ENCODE data around the gene TRIM44. TPM values are rescaled to one million over a fixed set of nuclear protein-coding genes. Genes with fewer than 3 reads are reported as not detected.
"Not testable (repeated sequence)": the region's sequence is repeated elsewhere in the genome, so short reads cannot be mapped to it uniquely, and the experiment has no call there.

Gene TRIM44
- total RNA-seq, 1 donor from 2014 or later, result 6.1 TPM

- H3K36me3 ChIP-seq, result no peaks in the 10 kb centered on the region
- DNase-seq (ENCODE audit: low spot score in 2 of 2), result no peak
- H3K27ac ChIP-seq, result no peak overlapping the region
- intact Hi-C loops (cut with DNase I), result no loop called here
- H3K9me3 ChIP-seq, result no peaks in the 10 kb centered on the region
- no peak overlapping the region for H3K4me3 ChIP-seq
- H3K4me1 ChIP-seq, result no peaks in the 10 kb centered on the region
- no peak for TF ChIP-seq CTCF (IDR thresholded peaks at IDR 0.05)
- no peaks in the 10 kb centered on the region for H3K27me3 ChIP-seq
Measured at GRCh38 chr11:35853971-35854370, 191.4 kb downstream of the TRIM44 start.

DNA sequence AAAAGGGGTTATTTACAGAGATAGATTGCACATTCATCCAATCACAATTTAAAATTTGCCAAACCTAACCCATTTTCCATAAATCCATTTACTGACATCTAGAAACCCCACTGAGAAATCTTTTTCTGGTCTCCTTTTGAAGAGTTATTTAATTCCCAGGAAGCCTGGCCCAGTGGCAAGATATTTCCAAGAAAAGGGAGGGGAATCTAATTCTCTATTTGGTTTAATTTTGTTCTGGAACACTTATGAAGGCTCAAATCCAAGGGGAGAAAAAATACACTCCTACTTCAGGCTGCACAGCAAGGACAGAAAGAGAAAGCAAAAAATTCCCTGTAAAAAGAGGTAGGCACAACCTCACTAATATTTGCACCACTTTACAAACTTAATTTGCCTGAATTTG lies 193.1 kb downstream of the TRIM44 start:
- Histone ChIP-seq H3K27ac (no peak overlapping the region), H3K27me3 (no peaks in the 10 kb centered on the region), H3K36me3 (no peaks in the 10 kb centered on the region), H3K9me3 (no peaks in the 10 kb centered on the region), H3K4me3 (no peak overlapping the region), H3K4me1 (no peaks in the 10 kb centered on the region)
- DNase-seq (ENCODE audit: low spot score in 2 of 2), result no peak
- intact Hi-C loops (cut with DNase I), result no loop called here
- no peak for TF ChIP-seq CTCF (IDR thresholded peaks at IDR 0.05)

DNA sequence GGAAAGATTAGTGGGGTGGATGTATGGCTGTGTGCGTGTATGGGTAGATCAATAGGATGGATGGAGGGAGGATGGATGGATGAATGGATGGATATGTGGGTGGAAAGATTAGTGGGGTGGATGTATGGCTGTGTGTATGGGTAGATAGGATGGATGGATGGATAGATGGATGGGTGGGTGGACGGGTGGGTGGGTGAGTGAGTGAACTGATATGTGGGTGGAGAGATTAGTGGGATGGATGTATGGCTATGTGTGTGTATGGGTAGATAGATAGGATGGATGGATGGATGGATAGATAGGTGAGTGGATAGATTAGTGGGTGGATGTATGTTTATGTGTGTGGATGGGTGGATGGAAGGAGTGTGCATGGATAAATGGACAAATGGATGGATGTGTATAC lies 193.7 kb downstream of the TRIM44 start:
- Histone ChIP-seq H3K9me3 (no peaks in the 10 kb centered on the region), H3K36me3 (no peaks in the 10 kb centered on the region), H3K4me3 (no peak overlapping the region), H3K27me3 (no peaks in the 10 kb centered on the region), H3K4me1 (no peaks in the 10 kb centered on the region), H3K27ac (no peak overlapping the region)
- DNase-seq (ENCODE audit: low spot score in 2 of 2), result no peak
- no peak for TF ChIP-seq CTCF (IDR thresholded peaks at IDR 0.05)
- intact Hi-C loops (cut with DNase I), result no loop called here

GRCh38 chr11:35856756-35857155 lies 194.2 kb downstream of the TRIM44 start:
- Histone ChIP-seq H3K4me1 (no peaks in the 10 kb centered on the region), H3K36me3 (no peaks in the 10 kb centered on the region), H3K9me3 (no peaks in the 10 kb centered on the region), H3K27ac (no peak overlapping the region), H3K4me3 (no peak overlapping the region), H3K27me3 (no peaks in the 10 kb centered on the region)
- intact Hi-C loops (cut with DNase I), result no loop called here
- DNase-seq (ENCODE audit: low spot score in 2 of 2), result no peak
- no peak for TF ChIP-seq CTCF (IDR thresholded peaks at IDR 0.05)

- DNase-seq (ENCODE audit: low spot score in 2 of 2), result no peak
- no peak for TF ChIP-seq CTCF (IDR thresholded peaks at IDR 0.05)
- H3K4me1 ChIP-seq, result no peaks in the 10 kb centered on the region
- no peaks in the 10 kb centered on the region for H3K27me3 ChIP-seq
- H3K27ac ChIP-seq, result no peak overlapping the region
- no peaks in the 10 kb centered on the region for H3K36me3 ChIP-seq
- H3K4me3 ChIP-seq, result no peak overlapping the region
- H3K9me3 ChIP-seq, result no peaks in the 10 kb centered on the region
- intact Hi-C loops (cut with DNase I), result no loop called here
Measured at GRCh38 chr11:35857922-35858321, 195.3 kb downstream of the TRIM44 start.

GRCh38 chr11:35859301-35859700 lies 196.7 kb downstream of the TRIM44 start:
- Histone ChIP-seq H3K4me1 (no peaks in the 10 kb centered on the region), H3K36me3 (no peaks in the 10 kb centered on the region), H3K9me3 (no peaks in the 10 kb centered on the region), H3K4me3 (no peak overlapping the region), H3K27me3 (no peaks in the 10 kb centered on the region), H3K27ac (no peak overlapping the region)
- TF ChIP-seq CTCF (IDR thresholded peaks at IDR 0.05), result no peak
- intact Hi-C loops (cut with DNase I), result no loop called here
- no peak for DNase-seq (ENCODE audit: low spot score in 2 of 2)

DNA sequence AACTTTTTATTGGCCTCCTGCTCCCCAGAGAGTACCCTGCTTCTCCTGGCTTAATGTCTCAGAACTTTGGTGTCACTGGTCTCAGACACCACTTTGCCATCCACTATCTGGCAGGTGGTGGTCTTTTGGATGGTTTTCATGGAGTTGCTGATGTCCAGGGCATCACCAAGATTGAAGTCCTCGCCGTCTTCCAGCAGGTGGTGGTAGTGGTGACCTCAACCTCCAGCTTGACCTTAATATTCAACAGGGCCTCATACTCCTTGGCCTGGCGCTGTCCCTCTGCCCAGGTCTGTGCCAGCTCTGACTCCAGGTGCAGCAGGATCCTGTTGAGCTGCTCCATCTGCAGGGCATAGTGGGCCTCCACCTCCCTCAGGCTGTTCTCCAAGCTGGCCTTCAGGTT lies 197.6 kb downstream of the TRIM44 start:
- DNase-seq (ENCODE audit: low spot score in 2 of 2); H3K36me3 ChIP-seq; H3K4me1 ChIP-seq; H3K27ac ChIP-seq; H3K27me3 ChIP-seq; intact Hi-C loops (cut with DNase I); H3K9me3 ChIP-seq; H3K4me3 ChIP-seq: not testable (repeated sequence)
